ENCODE results near the gene ANKRD33B. TPM values are rescaled to one million over a fixed set of nuclear protein-coding genes. Genes with fewer than 3 reads are reported as not detected.

Gene ANKRD33B
- total RNA-seq, 4 donors from 2014 or later: 16.7 to 27.0 (median 24.8) TPM

GRCh38 chr5:10520706-10521105, 43.2 kb upstream of the ANKRD33B start:
- H3K4me3 ChIP-seq: no peak overlapping the region
- WGBS: 81% methylated on average over 4 of the region's 4 CpGs
- H3K27ac ChIP-seq: no peak overlapping the region
- H3K9me3 ChIP-seq: no peaks in the 10 kb centered on the region
- no peaks in the 10 kb centered on the region for H3K27me3 ChIP-seq
- DNase-seq (ENCODE audit: low spot score in 2 of 2): no peak
- no peak for TF ChIP-seq POLR2A (IDR thresholded peaks at IDR 0.05)
- TF ChIP-seq CTCF (IDR thresholded peaks at IDR 0.05): no peak
- no peak for TF ChIP-seq EP300 (IDR thresholded peaks at IDR 0.05)
- no peak for TF ChIP-seq POLR2AphosphoS5 (IDR thresholded peaks at IDR 0.05)
- peaks cover 6% of the 10 kb centered on the region for H3K4me1 ChIP-seq
- no peaks in the 10 kb centered on the region for H3K36me3 ChIP-seq

- Histone ChIP-seq H3K27me3 (no peaks in the 10 kb centered on the region), H3K36me3 (no peaks in the 10 kb centered on the region), H3K4me1 (peaks cover 6% of the 10 kb centered on the region), H3K4me3 (no peak overlapping the region), H3K27ac (no peak overlapping the region), H3K9me3 (no peaks in the 10 kb centered on the region)
- TF ChIP-seq POLR2A (IDR thresholded peaks at IDR 0.05): no peak
- peak in 1 of 2 donors; percentile 19 for DNase-seq (ENCODE audit: low spot score in 2 of 2)
- 95% methylated on average over 4 of the region's 14 CpGs for WGBS
These were observed 42.2 kb upstream of the ANKRD33B start for GRCh38 chr5:10521466-10522223.

DNA sequence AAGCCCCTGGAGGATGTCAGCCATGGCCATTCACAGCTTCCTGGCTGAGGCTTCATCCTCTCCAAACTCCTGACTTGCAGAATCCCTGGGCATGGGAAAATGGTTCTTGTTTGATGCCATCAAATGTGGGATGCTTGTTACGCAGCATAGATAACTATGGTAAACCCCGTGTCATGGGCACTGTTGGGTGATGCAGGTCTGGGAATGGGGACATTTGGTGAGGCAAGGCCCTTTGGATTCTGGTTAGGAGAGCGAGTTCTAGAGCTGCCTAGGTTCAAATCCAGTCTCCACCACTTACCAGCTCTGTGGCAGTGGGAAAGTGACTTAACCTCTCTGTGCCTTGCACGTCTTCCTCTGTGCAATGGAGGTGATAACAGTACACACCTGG, 41.7 kb upstream of the ANKRD33B start:
- Histone ChIP-seq H3K9me3 (no peaks in the 10 kb centered on the region), H3K27me3 (no peaks in the 10 kb centered on the region), H3K4me1 (peaks cover 6% of the 10 kb centered on the region), H3K27ac (no peak overlapping the region), H3K36me3 (no peaks in the 10 kb centered on the region), H3K4me3 (no peak overlapping the region)
- no peak for DNase-seq (ENCODE audit: low spot score in 2 of 2)
- 83% methylated on average over 2 of the region's 4 CpGs for WGBS
- no peak for TF ChIP-seq EP300 (IDR thresholded peaks at IDR 0.05)
- no peak for TF ChIP-seq CTCF (IDR thresholded peaks at IDR 0.05)
- no peak for TF ChIP-seq POLR2A (IDR thresholded peaks at IDR 0.05)
- no peak for TF ChIP-seq POLR2AphosphoS5 (IDR thresholded peaks at IDR 0.05)

GRCh38 chr5:10524376-10525123, 39.3 kb upstream of the ANKRD33B start:
- peak; percentile 83 to 90 for DNase-seq (ENCODE audit: low spot score in 2 of 2)
- Histone ChIP-seq H3K36me3 (no peaks in the 10 kb centered on the region), H3K9me3 (no peaks in the 10 kb centered on the region), H3K27me3 (no peaks in the 10 kb centered on the region), H3K4me3 (no peak overlapping the region), H3K27ac (no peak overlapping the region), H3K4me1 (peaks cover 19% of the 10 kb centered on the region)
- 66% methylated on average over 18 of the region's 19 CpGs for WGBS
- TF ChIP-seq POLR2AphosphoS5 (IDR thresholded peaks at IDR 0.05) (peak in 1 of 3 donors; percentile 35), EP300 (IDR thresholded peaks at IDR 0.05) (no peak), CTCF (IDR thresholded peaks at IDR 0.05) (no peak), POLR2A (IDR thresholded peaks at IDR 0.05) (no peak)

GRCh38 chr5:10525124-10525495, 38.8 kb upstream of the ANKRD33B start:
- TF ChIP-seq POLR2AphosphoS5 (IDR thresholded peaks at IDR 0.05): no peak
- no peak for TF ChIP-seq POLR2A (IDR thresholded peaks at IDR 0.05)
- no peak for TF ChIP-seq EP300 (IDR thresholded peaks at IDR 0.05)
- TF ChIP-seq CTCF (IDR thresholded peaks at IDR 0.05): no peak
- Histone ChIP-seq H3K27me3 (no peaks in the 10 kb centered on the region), H3K9me3 (no peaks in the 10 kb centered on the region), H3K27ac (no peak overlapping the region), H3K4me3 (no peak overlapping the region), H3K4me1 (peaks cover 19% of the 10 kb centered on the region), H3K36me3 (no peaks in the 10 kb centered on the region)
- 57% methylated on average over 4 of the region's 4 CpGs for WGBS
- no peak for DNase-seq (ENCODE audit: low spot score in 2 of 2)

Data from suprapubic skin (tissue), 4 donors.